Calu3 (cell line): Measurements from ENCODE around the gene DCC. TPM values are rescaled to one million over a fixed set of nuclear protein-coding genes. Genes with fewer than 3 reads are reported as not detected.

Source experiments
- BruUV-seq: library from RNA; stranded (reverse); fragments of 400-500 nt; replicated peaks from 2 replicates; lab custom pipeline; 2021; lab: Mats Ljungman, UMichigan
- CTCF ChIA-PET: fragments of 300-600 bp; sonication (Branson Sonifier 250); formaldehyde crosslinking; loops from one replicate; lab custom pipeline; 2022; ENCODE audit warnings: antibody characterized with exemption; lab: Charles Lee
- DNase-seq: peaks from one replicate; pipeline ENCODE4 v3.0.0; 2022
- H3K27ac Mint-ChIP-seq: one replicate; pipeline ENCODE4 v1.8.0; 2022; ENCODE audit warnings: mixed read lengths; ENCODE audit not compliant: unreplicated experiment
- H3K27me3 Mint-ChIP-seq: one replicate; pipeline ENCODE4 v1.8.0; 2022; ENCODE audit warnings: mixed read lengths; ENCODE audit not compliant: unreplicated experiment
- H3K36me3 Mint-ChIP-seq: one replicate; pipeline ENCODE4 v1.8.0; 2022; ENCODE audit warnings: mild to moderate bottlenecking, moderate library complexity, mixed read lengths; ENCODE audit not compliant: insufficient read depth, unreplicated experiment
- H3K4me1 Mint-ChIP-seq: one replicate; pipeline ENCODE4 v1.8.0; 2022; ENCODE audit warnings: mild to moderate bottlenecking, low read depth, mixed read lengths; ENCODE audit not compliant: unreplicated experiment
- H3K4me3 Mint-ChIP-seq: one replicate; pipeline ENCODE4 v1.8.0; 2022; ENCODE audit warnings: mild to moderate bottlenecking, low read depth, moderate library complexity, mixed read lengths; ENCODE audit not compliant: unreplicated experiment
- H3K9me3 Mint-ChIP-seq: one replicate; pipeline ENCODE4 v1.8.0; 2022; ENCODE audit warnings: low read depth, mixed read lengths; ENCODE audit not compliant: unreplicated experiment
- CTCF ChIP-seq: fragments of 200-600 bp; IDR thresholded peaks from one replicate; pipeline ENCODE4 v1.8.0; 2022; ENCODE audit warnings: antibody characterized with exemption; ENCODE audit not compliant: unreplicated experiment
- intact Hi-C: fragments of 100-400 bp; cut with micrococcal nuclease; formaldehyde crosslinking; loops from one replicate; pipeline ENCODE4 v1.10.0; 2022; ENCODE audit not compliant: unreplicated experiment
- total RNA-seq: library from RNA; stranded (reverse); gene quantifications from 2 replicates; pipeline ENCODE4 v1.2.3, GENCODE V29; 2022

The DCC gene
- total RNA-seq, 1 experiment from 2014 or later: not detected

GRCh38 chr18:52970686-52971085 is 630.7 kb downstream of the DCC start:
- no peak for DNase-seq
- H3K9me3 Mint-ChIP-seq: peaks cover 15% of the 10 kb centered on the region
- TF ChIP-seq CTCF: no peak
- CTCF ChIA-PET: no interaction called here
- no peaks in the 10 kb centered on the region for H3K27me3 Mint-ChIP-seq
- H3K36me3 Mint-ChIP-seq: no peaks in the 10 kb centered on the region
- BruUV-seq: no TSS peak
- no peak overlapping the region for H3K27ac Mint-ChIP-seq
- intact Hi-C loops: no loop called here
- H3K4me1 Mint-ChIP-seq: no peaks in the 10 kb centered on the region
- no peak overlapping the region for H3K4me3 Mint-ChIP-seq

GRCh38 chr18:52971097-52971496 is 631.1 kb downstream of the DCC start:
- Mint-ChIP-seq H3K4me1 (no peaks in the 10 kb centered on the region), H3K36me3 (no peaks in the 10 kb centered on the region), H3K4me3 (no peak overlapping the region), H3K27ac (no peak overlapping the region), H3K27me3 (no peaks in the 10 kb centered on the region), H3K9me3 (peaks cover 15% of the 10 kb centered on the region)
- CTCF ChIA-PET: no interaction called here
- intact Hi-C loops: no loop called here
- TF ChIP-seq CTCF: no peak
- no peak for DNase-seq
- BruUV-seq: no TSS peak

GRCh38 chr18:52979892-52980291 is 639.9 kb downstream of the DCC start:
- CTCF ChIA-PET: no interaction called here
- Mint-ChIP-seq H3K4me1 (no peaks in the 10 kb centered on the region), H3K9me3 (peaks cover 7% of the 10 kb centered on the region)

GRCh38 chr18:52991246-52991645 is 651.2 kb downstream of the DCC start:
- CTCF ChIA-PET: no interaction called here
- intact Hi-C loops: no loop called here
- no peaks in the 10 kb centered on the region for H3K4me1 Mint-ChIP-seq
- H3K36me3 Mint-ChIP-seq: no peaks in the 10 kb centered on the region
- DNase-seq: no peak
- peaks cover 2% of the 10 kb centered on the region for H3K9me3 Mint-ChIP-seq
- no peak overlapping the region for H3K27ac Mint-ChIP-seq
- no TSS peak for BruUV-seq
- no peaks in the 10 kb centered on the region for H3K27me3 Mint-ChIP-seq
- TF ChIP-seq CTCF: no peak
- H3K4me3 Mint-ChIP-seq: no peak overlapping the region

More at GRCh38 chr18:52979892-52980291, 639.9 kb downstream of the DCC start:
- no peak for TF ChIP-seq CTCF
- Mint-ChIP-seq H3K27ac (no peak overlapping the region), H3K27me3 (no peaks in the 10 kb centered on the region), H3K36me3 (no peaks in the 10 kb centered on the region), H3K4me3 (no peak overlapping the region)
- no TSS peak for BruUV-seq
- DNase-seq: no peak
- intact Hi-C loops: no loop called here
